Ureter (tissue), 1 donor: Measurements from ENCODE around the gene MFNG. TPM values are rescaled to one million over a fixed set of nuclear protein-coding genes. Genes with fewer than 3 reads are reported as not detected.

ENCODE experiments used
- DNase-seq: peaks from one replicate; pipeline ENCODE4 v3.0.0-alpha.2; 2020; ENCODE audit warnings: low spot score
- total RNA-seq: library from RNA; stranded (reverse); gene quantifications from one replicate; pipeline ENCODE4 v1.2.4, GENCODE V29; 2023
- donor health status: DM: yes; HTN: yes; CAD: no.

MFNG gene
- total RNA-seq, 1 donor from 2014 or later = 20.3 TPM

- DNase-seq = no peak
These were observed 60.8 kb downstream of the MFNG start for GRCh38 chr22:37425369-37425768.

- DNase-seq = no peak
These were observed 62.9 kb downstream of the MFNG start for GRCh38 chr22:37423283-37423682.

GRCh38 chr22:37421468-37421877, 64.7 kb downstream of the MFNG start:
- DNase-seq = no peak

GRCh38 chr22:37420686-37421467, 65.3 kb downstream of the MFNG start:
- no peak for DNase-seq

DNA sequence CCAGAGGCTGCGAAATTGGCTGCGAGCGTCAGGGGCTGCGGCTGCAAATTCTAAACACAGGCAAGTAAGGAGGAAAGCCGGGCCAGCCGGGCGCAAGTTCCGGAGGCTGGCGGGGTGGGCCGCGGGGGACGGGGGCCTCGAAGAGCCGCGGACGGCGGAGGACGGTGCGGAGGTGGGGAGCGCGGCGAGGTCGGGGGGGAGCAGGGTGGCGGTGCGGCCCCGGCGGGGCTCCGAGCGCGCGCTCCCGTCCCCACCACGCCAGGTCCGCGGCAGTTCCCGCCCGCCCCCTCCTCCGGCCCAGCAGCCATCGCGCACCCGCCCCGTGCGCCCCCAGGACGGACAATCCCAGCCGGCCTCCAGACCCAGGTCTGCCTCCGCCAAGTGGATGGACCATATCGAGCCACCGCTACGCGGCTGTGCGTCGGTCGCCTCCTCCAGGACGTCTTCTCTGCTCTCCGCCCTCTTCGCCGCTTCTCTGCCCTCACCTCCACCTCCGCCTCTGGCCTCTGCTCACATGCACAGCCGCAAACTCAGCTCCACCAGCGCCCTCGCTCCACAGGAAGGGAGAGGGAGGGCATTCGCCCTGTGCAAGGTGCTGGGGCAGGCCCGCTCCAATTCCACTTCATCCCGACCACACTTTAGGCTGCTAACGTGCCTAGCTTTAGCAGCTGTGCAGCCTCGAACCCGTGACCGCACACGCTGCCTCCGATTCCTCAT, 66.1 kb downstream of the MFNG start:
- DNase-seq = no peak

GRCh38 chr22:37419370-37419968, 66.7 kb downstream of the MFNG start:
- no peak for DNase-seq

Other genes with a start within 250 kb of the MFNG start
- 30.4 TPM for gene RAC2, start 242.1 kb downstream of the MFNG start, total RNA-seq
- 16.3 TPM for gene CYTH4, start 203.9 kb downstream of the MFNG start, total RNA-seq
- gene ELFN2, start 58.9 kb downstream of the MFNG start, total RNA-seq = 0.10 TPM
- gene CARD10, start 33.0 kb upstream of the MFNG start, total RNA-seq = 14.9 TPM
- 33.4 TPM for gene CDC42EP1, start 74.1 kb upstream of the MFNG start, total RNA-seq
- not detected for gene LGALS2, start 93.7 kb upstream of the MFNG start, total RNA-seq
- gene GGA1, start 122.5 kb upstream of the MFNG start, total RNA-seq = 68.9 TPM
- gene SH3BP1, start 153.3 kb upstream of the MFNG start, total RNA-seq = 56.2 TPM
- 5.2 TPM for gene PDXP, start 172.3 kb upstream of the MFNG start, total RNA-seq
- 396 TPM for gene LGALS1, start 189.3 kb upstream of the MFNG start, total RNA-seq
- 36.8 TPM for gene NOL12, start 200.0 kb upstream of the MFNG start, total RNA-seq
- 108 TPM for gene TRIOBP, start 210.7 kb upstream of the MFNG start, total RNA-seq